Measurements from ENCODE around the gene MORN4.
"Not testable (repeated sequence)": the region's sequence is repeated elsewhere in the genome, so short reads cannot be mapped to it uniquely, and the experiment has no call there.

Gene MORN4

DNA sequence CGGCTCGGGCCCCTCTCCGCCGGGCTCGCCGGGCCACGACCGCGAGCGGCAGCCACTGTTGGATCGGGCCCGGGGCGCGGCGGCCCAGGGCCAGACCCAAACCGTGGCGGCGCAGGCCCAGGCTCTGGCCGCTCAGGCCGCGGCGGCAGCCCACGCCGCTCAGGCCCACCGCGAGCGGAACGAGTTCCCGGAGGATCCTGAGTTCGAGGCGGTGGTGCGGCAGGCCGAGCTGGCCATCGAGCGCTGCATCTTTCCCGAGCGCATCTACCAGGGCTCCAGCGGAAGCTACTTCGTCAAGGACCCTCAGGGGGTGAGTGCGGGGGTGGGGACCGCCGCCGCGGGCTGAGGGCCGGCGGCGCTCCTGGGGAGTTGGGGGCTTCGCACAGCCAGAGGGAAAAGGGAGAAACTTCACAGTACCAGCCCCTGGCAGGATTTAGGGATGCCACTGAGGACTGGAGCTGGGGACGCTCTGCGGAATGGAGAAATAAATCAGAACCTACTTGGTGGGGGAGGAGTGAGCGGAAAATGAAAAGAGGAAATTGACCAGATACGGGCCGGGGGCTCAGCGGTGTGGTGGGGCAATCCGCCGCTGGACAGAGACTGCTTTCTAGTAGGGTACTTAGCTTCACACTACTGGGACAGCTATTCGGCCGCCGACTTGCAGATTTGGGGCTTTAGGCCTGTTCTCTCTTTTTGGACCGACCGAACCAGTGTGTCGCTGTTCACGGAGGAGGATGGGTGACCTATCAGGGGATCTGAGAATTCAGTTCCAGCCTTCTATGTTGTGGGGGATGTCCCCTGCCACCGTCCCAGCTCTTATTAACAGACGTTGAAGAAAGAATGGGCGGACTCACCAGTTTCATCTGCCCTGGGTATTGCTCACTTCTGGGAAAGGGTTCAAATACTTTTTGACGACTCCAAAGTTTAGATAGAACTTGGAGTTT, 7.8 kb upstream of the MORN4 start:
- DNase-seq (ENCODE audit: low read depth in 2 of 2), result peak in 1 of 2 donors; percentile 6

DNA sequence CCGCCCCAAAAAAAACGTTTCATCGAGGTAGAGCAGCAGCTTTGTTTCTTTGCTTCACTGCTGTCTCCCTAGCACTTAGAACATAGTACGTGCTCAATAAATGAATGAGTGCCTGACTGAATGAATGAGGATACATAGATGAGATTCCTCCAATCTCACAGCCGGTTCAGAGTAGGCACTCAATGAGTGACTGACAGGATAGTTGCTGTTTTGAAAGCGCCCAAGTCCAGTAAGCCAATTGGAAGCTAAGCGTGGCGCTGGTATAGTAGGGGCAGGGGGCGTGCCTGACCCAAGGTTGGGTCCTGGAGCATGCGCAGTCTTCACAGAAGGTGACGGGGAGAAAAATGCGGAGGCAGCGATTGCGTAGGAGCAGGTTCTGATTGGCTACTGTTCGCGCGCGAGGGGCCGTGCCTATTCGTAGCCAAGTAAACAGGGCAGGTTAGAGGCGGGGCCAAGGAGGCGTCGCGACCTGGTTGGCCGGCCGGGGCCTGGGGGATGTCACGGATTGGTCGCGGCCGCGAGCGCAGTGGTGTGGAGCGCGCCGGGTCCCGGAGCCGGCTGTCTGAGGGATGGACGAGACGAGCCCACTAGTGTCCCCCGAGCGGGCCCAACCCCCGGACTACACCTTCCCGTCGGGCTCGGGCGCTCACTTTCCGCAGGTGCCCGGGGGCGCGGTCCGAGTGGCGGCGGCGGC, 7.0 kb upstream of the MORN4 start, which contains the start of gene PI4K2A:
PI4K2A (plus strand) TSS at position 498 of the 694 bp plus-strand sequence; CDS start at position 570, 72 bp downstream.
- DNase-seq (ENCODE audit: low read depth in 2 of 2), result peak; percentile 98 to 99

DNA sequence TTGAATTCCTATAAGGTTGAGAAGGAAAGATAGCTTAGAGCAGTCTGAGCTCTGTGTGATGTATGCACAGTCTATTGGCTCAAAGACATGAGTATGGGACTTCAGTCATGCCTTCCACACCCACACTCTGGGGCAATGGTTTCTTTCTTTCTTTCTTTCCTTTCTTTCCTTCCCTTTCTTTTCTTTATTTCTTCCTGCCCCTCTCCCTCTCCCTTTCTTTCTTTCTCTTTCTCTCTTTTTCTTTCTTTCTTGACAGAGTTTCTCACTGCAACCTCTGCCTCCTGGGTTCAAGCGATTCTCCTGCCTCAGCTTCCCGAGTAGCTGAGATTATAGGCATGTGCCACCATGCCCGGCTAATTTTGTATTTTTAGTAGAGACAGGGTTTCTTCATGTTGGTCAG, 5.8 kb upstream of the MORN4 start:
- not testable (repeated sequence) for DNase-seq (ENCODE audit: low read depth in 2 of 2)

DNA sequence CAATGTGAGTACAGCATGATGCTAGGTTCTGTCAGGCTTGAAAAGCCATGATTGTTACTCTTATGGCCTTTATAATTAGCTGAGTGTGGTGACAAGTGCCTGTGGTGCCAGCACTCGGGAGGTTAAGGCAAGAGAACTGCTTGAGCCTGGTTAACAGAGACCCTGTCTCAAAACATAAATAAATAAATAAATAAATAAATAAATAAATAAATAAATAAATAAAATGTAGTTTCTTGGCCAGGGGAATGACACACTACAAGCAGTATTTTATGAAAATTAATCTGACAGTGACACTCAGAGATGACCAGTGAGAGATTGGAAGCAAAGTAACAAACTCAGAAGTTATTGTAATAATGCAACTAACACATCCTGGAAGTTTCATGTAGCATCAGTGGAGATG, 2.3 kb upstream of the MORN4 start:
- no peak for DNase-seq (ENCODE audit: low read depth in 2 of 2)

DNA sequence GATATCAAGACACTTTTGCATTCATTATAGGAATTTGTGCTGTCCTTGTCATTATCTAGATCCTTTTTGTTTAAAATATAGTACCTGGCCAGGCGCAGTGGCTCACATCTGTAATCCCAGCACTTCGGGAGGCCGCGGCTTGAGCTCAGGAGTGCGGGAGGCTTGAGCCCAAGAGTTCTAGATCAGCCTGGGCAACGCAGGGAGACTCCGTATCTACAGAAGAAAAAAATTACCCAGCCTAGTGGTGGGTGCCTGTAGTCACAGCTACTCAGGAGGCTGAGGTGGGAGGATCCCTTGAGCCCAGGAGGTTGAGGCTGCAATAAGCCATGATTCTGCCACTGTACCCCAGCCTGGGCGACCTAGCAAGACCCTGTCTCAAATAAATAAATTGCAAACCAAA, 621 bp upstream of the MORN4 start:
- DNase-seq (ENCODE audit: low read depth in 2 of 2), result no peak

DNA sequence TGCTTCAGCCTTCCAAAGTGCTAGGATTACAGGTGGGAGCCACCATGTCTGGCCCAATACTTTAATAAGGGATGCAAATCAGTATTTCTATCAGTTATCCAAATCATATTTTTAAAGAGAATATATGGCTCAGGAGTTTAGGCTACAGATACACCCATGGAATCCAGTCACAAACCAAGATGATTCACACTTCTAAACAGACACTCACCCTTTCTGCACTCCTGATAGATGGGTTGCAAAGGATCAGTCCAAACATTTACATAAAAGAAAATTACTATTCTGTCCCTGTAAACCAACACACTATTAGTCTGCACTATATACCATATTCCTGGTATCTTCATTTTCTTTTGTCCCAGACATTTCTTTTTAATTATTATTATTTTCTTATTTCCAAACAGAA, 2.2 kb downstream of the MORN4 start:
- no peak for DNase-seq (ENCODE audit: low read depth in 2 of 2)

DNA sequence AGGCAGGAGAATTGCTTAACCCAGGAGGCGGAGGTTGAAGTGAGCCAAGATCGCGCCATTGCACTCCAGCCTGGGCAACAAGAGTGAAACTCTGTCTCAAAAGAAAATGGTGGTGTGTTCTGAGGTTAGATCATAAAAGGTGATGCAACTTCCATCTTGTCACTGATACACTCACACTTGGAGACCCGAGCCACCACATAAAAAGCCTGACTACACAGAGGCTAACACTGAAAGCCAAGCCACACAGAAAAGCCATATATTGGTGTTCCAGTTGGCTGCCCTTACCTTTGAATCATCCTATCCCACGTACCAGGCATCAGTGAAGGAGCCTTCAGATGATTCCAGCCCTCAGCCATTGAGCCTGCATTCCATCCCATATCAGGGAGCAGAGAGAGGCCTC, 4.0 kb downstream of the MORN4 start:
- DNase-seq (ENCODE audit: low read depth in 2 of 2), result no peak

DNA sequence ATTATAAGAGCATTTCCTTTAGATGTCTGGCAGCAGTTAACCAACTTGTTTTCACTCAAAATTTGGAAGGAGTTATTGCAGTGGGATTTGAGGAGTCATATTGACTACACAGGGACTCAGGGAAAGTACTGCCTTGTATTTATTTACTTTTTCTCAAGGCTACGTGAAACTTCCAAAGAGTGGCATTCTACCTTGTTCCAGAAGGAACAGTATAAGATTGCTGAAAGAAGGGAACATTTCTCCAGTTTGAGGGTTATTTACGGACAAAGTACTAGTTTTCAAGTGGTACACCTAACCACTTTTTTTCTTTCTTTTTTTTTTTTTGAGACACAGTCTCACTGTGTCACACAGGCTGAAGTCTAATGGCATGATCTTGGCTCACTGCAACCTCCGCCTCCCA, 5.1 kb downstream of the MORN4 start:
- DNase-seq (ENCODE audit: low read depth in 2 of 2), result no peak

DNA sequence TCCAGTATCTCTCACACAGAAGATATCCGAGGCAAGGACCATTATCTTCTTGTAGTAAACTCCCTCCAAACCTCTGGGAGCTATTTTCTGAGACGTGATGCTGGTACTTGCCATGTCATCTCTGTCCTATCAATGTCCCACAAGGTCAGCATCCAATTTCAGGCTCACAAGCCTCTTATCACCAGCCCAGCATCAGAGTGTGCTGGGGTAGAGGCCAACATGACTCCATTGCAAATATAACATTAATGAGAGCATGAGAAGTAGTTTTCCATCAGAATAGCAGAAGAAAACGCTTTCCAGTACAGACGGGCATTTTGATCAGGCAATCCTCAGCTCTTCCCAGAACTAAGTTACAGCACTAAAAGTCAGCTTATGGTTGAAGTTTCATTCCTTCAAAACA, 5.6 kb downstream of the MORN4 start:
- no peak for DNase-seq (ENCODE audit: low read depth in 2 of 2)

DNA sequence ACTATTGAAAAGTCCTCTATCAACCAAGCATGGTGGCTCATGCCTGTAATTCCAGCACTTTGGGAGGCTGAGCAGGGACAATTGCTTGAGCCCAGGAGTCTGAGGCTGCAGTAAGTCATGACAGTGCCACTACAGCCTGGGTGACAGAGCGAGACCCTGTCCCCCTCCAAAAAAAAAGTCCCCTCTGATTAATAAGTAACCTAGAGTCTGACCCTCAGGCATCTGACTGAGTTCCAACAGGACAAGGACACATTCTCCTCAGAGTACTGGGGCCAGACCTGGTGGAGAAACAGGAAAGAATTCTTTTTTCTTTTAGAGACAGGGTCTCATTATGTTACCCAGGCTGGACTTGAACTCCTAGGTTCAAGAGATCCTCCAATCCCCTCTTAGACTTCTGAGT, 10.0 kb downstream of the MORN4 start:
- no peak for DNase-seq (ENCODE audit: low read depth in 2 of 2)

DNA sequence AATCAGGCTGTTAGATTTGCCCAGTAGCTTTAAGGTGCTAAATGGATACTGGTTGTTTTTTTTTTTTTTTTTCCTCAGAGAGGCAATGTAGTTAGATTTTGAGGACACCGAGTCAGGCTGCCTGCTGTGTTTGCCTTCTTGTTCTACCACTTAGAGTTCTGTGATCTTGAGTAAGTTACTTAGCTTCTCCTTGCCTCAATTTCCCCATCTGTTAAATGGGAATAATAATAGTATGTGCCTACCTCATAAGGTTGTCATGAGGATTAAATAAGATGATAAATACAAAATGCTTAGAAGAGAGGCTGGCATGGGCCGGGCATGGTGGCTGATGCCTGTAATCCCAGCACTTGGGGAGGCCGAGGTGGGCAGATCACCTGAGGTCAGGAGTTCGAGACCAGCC, 14.6 kb downstream of the MORN4 start:
- no peak for DNase-seq (ENCODE audit: low read depth in 2 of 2)

DNA sequence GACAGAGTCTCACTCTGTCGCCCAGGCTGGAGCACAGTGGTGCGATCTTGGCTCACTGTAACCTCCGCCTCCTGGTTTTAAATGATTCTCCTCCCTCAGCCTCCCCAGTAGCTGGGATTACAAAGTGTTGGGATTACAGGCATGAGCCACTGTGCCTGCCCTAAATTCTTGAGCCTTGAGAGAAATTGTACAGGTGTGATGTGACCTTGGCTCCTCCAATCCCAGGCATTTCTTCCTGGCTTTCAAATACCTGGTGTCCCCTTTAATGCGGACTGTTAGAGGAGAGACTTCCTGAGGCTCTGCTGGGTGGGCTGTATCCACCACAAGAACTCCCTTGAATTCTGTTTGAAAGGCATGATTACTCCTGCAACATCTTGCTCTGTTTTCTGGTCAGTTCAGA, 15.0 kb downstream of the MORN4 start:
- no peak for DNase-seq (ENCODE audit: low read depth in 2 of 2)

DNA sequence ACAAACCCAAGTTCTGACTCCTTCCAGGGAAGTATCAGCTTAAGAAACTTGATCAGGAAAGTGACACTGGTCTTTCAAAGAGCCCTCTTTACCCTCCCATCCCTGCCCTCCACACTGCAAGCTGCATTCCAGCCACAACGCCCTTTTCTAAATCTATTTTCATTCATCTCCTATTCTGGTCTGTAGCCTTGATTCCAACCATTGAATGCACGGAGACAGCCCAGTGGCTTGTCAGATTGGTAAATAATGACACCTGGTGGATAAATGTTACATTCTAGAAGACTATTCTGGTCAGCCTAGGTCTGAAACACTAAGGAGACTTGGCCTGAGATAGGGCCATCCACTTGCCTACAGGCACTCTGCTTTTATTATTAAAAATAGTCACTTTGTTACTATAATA, 20.9 kb downstream of the MORN4 start:
- no peak for DNase-seq (ENCODE audit: low read depth in 2 of 2)

DNA sequence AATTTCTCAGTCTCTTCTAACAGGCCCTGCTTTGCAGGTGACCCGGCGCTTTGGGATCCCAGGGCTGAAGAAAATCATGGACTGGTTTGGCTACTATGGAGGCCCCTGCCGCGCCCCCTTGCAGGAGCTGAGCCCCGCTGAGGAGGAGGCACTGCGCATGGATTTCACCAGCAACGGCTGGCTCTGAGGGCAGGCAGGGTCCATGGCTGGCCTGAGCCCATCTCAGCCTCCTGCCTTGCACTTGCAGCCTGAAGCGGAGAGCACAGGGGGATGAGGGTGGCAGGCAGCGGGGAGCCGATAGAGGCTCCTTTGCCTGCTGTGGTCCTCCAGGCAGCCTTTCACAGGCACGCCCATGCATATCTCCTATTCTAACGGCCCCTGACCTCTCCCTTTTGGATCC, 21.8 kb downstream of the MORN4 start:
- no peak for DNase-seq (ENCODE audit: low read depth in 2 of 2)

DNA sequence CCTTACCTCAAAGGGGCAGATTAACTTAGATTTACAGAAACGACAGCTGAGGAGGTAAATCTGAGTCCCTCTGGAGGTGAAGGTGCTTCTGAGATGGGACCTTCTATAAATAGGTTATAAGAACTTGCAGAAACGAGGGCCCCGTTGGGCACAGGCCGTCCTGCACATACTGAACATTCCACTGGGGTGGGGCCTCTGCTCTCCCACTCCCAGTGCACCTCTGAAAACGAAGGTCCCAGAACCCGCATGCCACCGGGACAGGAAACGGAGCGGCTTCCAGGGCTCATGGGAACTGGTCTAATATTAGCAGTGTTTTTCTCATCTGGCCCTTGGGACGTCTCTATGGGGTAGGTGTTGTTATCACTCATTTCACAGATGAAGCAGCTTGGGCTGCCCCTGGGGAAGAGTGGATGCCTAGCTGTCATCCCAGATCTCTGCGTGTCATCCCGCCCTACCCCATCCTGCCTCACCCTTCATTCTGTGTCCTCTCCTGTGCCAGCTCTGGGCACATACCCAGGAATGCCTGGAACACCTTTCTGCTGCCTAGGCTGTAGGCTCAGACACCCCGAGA, 24.2 kb downstream of the MORN4 start:
- DNase-seq (ENCODE audit: low read depth in 2 of 2), result no peak

DNA sequence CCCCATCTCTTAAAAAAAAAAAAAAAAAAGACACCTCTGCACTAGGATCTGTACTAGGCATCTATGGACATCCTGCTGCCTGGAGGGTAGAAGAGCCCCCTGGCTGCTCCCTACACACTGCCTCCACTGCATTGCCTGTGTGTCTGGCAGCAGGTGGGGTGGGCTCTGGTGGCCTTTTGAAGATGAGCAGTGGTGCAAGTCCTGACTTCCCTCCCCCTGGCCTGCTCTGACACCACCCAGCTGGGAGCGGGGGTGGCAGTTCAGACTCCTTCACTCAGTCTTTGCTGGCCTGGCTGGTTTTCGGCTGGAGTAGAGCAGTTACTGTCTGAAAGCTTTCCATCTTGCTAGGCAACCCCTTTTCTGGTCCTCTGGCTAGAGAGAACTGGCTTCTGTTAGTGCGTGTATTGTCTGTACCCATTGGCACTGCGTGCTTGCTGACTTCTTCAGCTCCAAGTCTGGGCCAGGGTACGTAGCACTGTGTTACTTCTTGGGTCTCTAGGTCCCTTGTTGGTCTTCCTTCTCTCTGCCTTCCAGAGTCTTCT, 26.1 kb downstream of the MORN4 start:
- DNase-seq (ENCODE audit: low read depth in 2 of 2), result no peak

DNA sequence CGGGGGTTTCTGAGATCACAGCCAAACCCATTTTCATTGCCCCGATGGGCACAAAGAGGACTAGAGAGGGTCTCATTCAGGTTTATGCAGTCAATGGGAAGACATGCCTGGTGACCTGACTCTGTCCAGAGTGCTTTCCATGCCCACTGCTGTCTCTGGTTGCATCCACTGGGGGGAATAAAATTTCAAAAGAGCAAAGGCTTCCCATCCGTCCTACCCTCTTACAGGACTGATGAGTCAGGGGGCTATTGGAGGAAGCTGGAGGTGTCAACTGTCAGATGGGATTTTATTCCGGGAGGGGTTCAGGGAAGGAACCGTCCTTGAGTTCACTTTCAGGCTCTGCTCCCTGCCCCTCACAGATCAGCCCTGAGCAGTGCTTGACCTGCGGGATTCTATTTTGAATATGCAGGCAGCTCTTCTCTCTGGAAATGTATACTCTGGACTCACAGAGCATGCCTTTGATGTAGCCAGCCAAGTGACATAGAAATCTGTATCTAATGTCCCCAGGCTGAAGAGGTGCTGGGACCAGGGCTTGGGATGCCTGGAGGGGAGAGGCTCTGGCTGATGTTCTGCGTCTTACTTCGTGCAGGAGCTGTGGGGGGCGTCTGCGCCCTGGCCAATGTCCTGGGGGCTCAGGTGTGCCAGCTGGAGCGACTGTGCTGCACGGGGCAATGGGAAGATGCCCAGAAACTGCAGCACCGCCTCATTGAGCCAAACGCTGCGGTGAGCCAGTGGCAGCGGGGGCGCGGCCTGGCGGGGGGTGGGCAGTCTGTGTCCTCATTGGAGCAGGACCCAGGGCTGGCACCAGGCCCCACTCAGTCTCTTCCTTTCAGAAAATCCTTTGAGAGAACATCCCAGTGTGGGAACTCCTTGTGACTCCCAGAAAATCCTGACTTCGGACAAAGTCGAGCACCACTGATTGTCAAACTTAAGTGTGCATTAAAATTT, 31.8 kb downstream of the MORN4 start:
- DNase-seq (ENCODE audit: low read depth in 2 of 2), result no peak

DNA sequence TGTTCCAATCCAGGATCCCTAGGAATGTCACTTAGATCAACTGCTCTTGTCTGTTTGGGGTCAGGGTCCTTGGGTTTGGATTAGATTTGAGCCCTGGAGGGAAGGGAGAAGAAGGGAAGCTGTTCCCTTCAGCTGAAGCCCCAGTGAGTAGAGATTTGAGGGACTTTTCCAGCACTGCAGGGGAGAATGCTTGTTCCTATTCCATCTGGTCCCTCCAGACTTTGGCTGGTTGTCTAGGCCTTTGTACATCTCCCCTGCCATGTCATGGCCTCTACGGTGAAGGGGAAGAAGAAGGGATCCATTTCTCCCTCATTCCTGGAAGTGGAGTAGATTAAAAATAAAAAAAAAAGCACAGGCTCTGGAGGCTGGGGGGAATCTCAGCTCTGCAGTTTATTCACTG, 32.7 kb downstream of the MORN4 start:
- DNase-seq (ENCODE audit: low read depth in 2 of 2), result no peak

DNA sequence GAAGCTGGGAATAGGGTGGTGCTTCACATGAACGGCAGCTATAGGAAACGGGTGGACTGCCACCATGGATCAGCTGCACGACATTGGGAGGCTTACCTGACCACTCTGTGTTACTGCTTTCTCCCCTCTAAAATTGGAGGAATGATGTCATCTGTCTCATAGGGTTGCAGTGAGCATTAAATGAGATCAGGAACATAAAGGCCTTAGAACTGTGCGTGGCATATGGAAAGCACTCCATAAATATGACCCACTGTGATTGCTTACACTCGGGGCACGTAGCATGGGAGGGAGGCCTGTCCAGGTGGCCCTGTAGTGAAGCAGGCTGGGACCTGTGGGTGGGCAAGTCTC, 34.1 kb downstream of the MORN4 start:
- DNase-seq (ENCODE audit: low read depth in 2 of 2), result no peak

DNA sequence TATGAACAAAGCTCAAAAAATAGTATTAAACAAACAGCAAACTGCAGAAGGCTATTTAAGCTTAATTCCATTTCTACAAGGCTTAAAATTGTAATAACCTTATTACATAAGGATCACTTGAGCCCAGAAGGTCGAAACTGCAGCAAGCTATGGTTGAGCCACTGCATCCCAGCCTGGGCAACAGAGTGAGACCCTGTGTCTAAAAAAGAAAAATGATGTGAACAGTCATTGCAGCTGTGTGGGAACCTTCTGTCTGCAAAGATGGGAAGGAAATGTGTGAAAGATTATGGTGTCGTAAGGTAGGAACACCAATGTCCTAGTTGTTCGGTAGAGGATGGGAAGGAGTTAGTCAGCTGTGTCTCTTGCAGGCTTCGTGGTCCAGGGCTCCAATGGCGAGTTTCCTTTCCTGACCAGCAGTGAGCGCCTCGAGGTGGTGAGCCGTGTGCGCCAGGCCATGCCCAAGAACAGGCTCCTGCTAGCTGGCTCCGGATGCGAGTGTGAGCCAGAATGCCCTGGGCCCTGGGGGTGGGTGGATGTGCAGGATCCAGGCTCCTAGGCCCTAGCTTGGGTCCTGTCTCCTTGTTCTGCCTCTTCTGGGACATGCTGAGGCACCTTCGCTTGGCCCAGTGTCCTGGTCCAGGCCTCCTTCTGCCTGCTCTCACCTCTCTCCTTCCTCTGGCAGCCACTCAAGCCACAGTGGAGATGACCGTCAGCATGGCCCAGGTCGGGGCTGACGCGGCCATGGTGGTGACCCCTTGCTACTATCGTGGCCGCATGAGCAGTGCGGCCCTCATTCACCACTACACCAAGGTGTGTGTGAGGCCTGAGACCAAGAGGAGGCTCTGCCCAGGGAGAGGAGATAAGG, 34.7 kb downstream of the MORN4 start:
- no peak for DNase-seq (ENCODE audit: low read depth in 2 of 2)
